Activated CD4-positive, alpha-beta T cell treated with anti-CD3 and anti-CD28 coated beads, Interleukin-2, amount 50 U/mL, for 24 hours (primary cell): Measurements from ENCODE around the gene SPATA7.
"Not testable (repeated sequence)": the region's sequence is repeated elsewhere in the genome, so short reads cannot be mapped to it uniquely, and the experiment has no call there.

Experiments used
- DNase-seq, 2 donors: peaks; one replicate each; pipeline ENCODE4 v3.0.0-alpha.2; 2020; ENCODE audit warnings: low read depth in 1 of 2, low spot score in 1 of 2

Gene SPATA7, protein sequence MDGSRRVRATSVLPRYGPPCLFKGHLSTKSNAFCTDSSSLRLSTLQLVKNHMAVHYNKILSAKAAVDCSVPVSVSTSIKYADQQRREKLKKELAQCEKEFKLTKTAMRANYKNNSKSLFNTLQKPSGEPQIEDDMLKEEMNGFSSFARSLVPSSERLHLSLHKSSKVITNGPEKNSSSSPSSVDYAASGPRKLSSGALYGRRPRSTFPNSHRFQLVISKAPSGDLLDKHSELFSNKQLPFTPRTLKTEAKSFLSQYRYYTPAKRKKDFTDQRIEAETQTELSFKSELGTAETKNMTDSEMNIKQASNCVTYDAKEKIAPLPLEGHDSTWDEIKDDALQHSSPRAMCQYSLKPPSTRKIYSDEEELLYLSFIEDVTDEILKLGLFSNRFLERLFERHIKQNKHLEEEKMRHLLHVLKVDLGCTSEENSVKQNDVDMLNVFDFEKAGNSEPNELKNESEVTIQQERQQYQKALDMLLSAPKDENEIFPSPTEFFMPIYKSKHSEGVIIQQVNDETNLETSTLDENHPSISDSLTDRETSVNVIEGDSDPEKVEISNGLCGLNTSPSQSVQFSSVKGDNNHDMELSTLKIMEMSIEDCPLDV

GRCh38 chr14:88385212-88386101, at the start of gene SPATA7:
TSS of gene SPATA7 (plus strand) at chr14:88385657. CDS start at chr14:88385819, 162 bp downstream.
- peak; percentile 58 to 75 for DNase-seq

GRCh38 chr14:88340357-88340756, 45.1 kb upstream of the SPATA7 start:
- no peak for DNase-seq

DNA sequence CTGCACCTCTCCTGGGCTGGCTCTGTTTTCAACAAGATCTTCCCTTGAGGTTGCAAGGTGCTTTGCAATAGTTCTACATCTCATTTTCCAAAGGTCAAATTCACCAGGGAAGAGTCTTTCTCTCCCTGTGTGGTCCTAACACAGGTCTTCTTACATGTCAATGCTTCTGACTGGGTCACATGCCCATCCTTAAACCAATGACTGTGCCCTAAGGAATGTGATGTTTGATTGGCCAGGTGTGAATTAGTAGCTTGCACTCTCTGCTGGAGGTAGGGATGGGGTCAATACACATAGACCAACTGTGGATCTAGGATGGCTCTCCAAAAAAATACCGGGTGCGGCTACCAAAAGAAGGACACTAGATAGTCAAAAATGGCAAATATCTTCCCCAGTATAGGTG, 42.5 kb upstream of the SPATA7 start:
- no peak for DNase-seq

- no peak for DNase-seq
Measured at GRCh38 chr14:88346048-88346639, 39.3 kb upstream of the SPATA7 start.

DNA sequence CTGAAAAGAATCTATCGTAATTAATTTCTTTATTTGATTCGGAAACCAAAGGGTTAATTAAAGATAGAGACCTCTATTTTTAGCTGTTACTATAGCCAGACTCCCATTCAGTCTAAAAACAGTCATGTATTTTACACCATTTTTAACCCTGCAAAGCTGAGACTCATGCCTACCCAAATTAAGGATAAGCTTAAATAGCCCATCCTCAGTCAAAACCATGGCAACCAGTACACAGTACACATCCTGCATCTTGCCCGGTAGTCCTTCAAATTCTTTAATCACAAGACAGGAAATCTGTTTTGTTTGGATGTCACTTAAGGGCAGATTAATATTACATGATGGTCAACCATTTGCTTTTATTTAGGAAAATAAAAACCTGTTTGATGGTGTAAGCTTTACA, 36.9 kb upstream of the SPATA7 start:
- no peak for DNase-seq

DNA sequence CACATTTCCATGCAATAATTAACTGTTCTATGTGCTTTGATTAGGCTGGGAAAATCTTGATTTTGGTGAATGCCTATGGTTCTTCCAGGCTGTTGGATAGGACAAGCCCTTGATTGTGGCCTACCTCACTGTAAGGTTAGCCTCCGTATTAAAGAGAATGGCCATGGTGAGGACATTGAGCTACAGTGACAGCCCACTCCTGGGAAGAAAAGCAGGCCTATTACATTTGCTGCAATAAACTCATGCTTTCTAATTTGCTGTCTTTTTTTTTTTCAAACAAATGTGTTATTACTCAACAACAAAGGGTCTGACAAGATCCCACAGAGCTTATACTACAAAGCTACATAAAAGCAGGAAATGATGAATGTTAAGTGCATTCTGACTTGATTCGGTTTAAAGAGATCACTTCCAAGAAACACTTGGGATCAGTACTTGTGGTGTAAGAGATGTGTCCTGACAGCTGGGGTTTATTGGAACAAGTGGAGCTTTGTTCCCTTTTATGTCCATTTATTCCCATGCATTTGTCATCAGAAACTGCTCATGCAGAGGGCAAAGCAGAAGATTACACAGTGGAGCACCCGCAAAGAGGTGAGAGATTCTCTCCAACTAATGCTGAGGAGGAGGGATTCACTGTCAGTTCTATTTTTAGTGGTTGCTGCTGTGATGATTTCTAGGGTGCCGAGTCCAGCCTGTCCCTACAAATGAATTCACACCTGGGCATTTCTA, 33.3 kb upstream of the SPATA7 start:
- DNase-seq, result no peak

- DNase-seq, result no peak
Measured at GRCh38 chr14:88352698-88353097, 32.8 kb upstream of the SPATA7 start.

GRCh38 chr14:88354358-88354757, 31.1 kb upstream of the SPATA7 start:
- DNase-seq, result no peak

GRCh38 chr14:88359500-88359899, 26.0 kb upstream of the SPATA7 start:
- no peak for DNase-seq

GRCh38 chr14:88363644-88364043, 21.8 kb upstream of the SPATA7 start:
- DNase-seq, result no peak

DNA sequence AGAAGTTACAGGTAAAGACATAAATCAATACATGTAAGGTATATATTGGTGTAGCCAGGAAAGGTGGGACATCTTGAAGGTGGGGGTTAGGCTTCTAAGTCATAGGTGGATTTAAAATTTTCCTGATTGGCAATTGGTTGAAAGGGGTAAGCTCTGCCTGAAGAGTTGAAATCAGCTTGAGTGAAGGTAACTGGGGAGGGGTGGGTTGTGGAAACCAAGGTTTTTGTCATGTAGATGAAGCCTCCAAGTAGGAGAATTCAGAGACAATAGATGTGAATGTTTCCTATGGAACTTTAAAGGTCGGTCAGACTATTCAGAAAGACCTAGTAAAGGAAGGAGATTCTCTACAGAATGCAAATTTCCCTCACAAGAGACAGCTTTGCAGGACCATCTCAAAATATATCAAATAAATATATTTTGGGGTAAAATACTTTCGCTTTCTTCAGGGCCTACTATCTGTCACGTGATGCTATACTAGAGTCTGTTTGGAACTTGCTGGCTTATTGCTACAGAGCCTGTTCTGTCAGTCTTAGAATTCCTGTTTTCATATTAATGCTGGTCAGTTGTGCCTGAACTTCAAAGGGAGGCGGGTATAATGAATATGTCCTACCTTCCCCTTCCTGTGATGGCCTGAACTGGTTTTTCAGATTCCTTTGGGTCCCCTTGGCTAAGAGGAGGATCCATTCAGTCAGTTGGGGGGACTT, 20.6 kb upstream of the SPATA7 start:
- DNase-seq, result no peak

DNA sequence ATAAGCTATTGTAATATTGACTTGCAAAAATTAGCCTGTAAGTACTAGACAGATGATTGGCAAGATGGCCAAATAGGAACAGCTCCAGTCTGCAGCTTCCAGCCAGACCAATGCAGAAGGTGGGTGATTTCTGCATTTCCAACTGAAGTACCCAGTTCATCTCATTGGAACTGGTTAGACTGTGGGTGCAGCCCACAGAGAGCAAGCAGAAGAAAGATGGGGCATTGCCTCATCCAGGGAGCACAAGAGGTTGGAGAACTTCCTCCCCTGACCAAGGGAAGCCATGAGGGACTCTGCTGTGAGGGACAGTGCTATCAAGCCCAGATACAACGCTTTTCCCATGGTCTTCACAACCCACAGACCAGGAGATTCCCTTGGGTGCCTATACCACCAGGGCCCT, 16.0 kb upstream of the SPATA7 start:
- DNase-seq, result no peak

GRCh38 chr14:88379706-88380343, 5.6 kb upstream of the SPATA7 start:
- no peak for DNase-seq

- no peak for DNase-seq
Measured at GRCh38 chr14:88380405-88380804, 5.1 kb upstream of the SPATA7 start.

DNA sequence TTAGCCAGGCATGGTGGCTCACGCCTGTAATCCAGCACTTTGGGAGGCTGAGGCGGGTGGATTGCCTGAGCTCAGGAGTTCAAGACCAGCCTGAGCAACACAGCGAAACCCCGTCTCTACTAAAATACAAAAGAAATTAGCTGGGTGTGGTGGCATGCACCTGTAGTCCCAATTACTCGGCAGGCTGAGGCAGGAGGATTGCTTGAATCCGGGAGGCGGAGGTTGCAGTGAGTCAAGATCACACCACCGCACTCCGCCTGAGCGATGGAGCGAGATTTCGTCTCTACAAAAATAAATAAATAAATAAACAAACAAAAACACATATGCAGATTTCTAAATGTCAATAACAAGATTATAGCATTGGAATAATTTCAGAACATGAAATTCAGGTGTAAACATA, 3.8 kb upstream of the SPATA7 start:
- not testable (repeated sequence) for DNase-seq

DNA sequence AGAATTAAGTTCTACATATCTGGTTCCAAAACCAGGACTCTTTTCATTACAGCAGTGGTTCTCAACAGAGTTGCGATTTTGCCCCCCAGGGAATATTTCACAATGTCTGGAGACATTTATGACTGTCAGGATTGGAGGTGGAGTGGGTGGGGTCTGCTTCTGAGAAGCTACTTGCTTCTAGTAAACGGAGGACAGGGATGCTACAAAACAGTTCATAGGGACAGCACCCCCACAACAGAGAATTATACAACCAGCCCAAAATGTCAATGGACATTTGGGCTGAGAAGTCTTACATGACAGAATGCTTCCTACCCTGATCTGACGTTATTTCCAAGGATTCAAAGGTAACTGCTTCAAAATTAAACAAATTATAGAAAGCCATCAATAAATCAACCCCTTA, 739 bp upstream of the SPATA7 start:
- no peak for DNase-seq

DNA sequence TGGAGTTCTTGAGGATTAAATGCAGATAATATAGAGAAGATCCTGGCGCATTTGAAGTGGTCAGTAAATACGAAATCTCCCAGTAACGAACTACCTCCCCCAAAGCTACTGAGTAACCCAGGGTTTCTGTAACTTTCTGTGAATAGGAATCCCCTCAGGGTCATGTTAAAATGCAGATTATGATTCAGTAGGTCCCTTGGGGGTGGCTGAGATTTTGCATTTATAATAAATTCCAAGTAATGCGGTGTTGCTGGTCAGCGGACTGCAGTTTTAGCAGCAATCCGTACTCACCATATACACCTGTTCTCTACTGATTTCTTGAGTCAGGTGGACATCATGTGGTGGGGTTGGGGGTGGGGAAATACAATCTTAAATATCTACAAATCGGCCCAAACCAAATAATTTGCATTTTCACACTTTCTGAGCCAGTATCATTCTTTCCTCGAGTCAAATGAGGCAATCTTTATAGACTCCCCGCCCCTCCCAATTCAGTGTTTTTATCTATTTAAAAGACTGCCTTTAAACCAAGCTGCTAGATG, 868 bp downstream of the SPATA7 start:
- no peak for DNase-seq

DNA sequence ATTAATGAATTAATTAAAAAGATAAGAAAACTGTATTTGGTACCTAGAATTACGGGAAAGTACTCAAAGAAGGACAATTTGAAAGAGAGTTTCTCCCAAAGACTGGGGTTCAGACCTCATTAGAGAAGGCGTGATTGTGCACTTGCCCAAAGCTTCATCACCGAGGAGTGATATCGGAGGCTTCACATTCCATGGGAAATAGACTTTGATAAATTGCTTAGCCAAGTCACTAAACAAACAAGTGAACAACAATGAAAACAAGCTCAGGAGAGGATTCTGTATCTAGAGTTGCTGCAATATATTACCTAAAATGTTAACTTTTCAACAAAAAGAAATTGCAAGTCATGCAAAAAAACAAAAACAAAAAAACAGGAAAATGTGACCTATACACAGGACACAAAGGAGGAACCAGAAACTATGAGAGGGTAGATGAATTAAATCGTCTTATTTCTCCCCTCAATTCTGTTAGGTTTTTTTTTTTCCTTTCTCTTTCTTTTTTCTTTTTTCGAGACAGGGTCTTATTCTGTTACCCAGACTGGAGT, 3.4 kb downstream of the SPATA7 start:
- DNase-seq, result no peak

DNA sequence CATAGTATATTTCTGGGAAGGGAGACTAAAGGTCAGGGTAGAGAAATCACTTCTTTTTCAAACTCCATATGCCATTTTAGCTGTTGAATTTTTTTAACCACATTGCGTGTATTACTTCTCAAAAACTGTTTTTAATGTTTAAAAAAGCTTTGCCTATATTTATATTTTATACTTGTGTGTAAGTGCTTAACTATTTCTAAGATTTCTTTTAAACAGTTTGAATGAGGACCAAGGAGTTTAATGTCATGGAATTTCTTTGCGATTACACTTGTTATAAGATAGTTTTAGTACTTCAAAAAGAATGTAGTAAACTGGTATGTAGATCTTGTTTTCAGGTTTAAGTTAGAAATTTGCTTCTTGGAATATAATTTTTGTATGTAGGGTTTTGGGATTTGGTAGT, 7.2 kb downstream of the SPATA7 start:
- DNase-seq, result no peak
